IMR-90 (cell line): Measurements from ENCODE around the gene LEKR1.

Experiments
- BHLHE40 ChIP-seq: fragments of 150-350 bp; IDR thresholded peaks from 2 replicates; pipeline ENCODE4 v1.6.1; 2016; ENCODE audit warnings: mild to moderate bottlenecking, low read depth, low read length
- CEBPB ChIP-seq: IDR thresholded peaks from 2 replicates; pipeline ENCODE4 v1.6.1; 2012; ENCODE audit warnings: low read depth, low read length, improper control_type of control experiment
- CTCF ChIP-seq: conservative IDR thresholded peaks from 2 replicates; pipeline ENCODE4 v1.5.1; 2012; ENCODE audit warnings: mild to moderate bottlenecking, low read depth, low read length, improper control_type of control experiment
- ELK1 ChIP-seq: fragments of 150-350 bp; IDR thresholded peaks from 2 replicates; pipeline ENCODE4 v1.6.1; 2016; ENCODE audit warnings: low read depth, mild to moderate bottlenecking, low read length, moderate library complexity, borderline replicate concordance
- MAFK ChIP-seq: IDR thresholded peaks from 2 replicates; pipeline ENCODE4 v1.6.1; 2012; ENCODE audit warnings: low read depth, low read length, improper control_type of control experiment
- NFE2L2 ChIP-seq: fragments of 150-350 bp; IDR thresholded peaks from 2 replicates; pipeline ENCODE4 v1.6.1; 2016; ENCODE audit warnings: low read depth, mild to moderate bottlenecking, low read length
- POLR2A ChIP-seq: IDR thresholded peaks from 2 replicates; pipeline ENCODE4 v1.6.1; 2012; ENCODE audit warnings: mild to moderate bottlenecking, low read depth, low read length
- RAD21 ChIP-seq: IDR thresholded peaks from 2 replicates; pipeline ENCODE4 v1.6.1; 2012; ENCODE audit warnings: low read length, improper control_type of control experiment
- RCOR1 ChIP-seq: IDR thresholded peaks from 2 replicates; pipeline ENCODE4 v1.6.1; 2012; ENCODE audit warnings: mild to moderate bottlenecking, low read length, improper control_type of control experiment; ENCODE audit not compliant: insufficient replicate concordance
- RFX5 ChIP-seq: IDR thresholded peaks from 2 replicates; pipeline ENCODE4 v1.8.0; 2012; ENCODE audit warnings: low read depth, mild to moderate bottlenecking, low read length, moderate library complexity
- SMC3 ChIP-seq: fragments of 150-350 bp; IDR thresholded peaks from 2 replicates; pipeline ENCODE4 v1.6.1; 2016; ENCODE audit warnings: low read depth, mild to moderate bottlenecking, antibody characterized with exemption, low read length, moderate library complexity
- USF2 ChIP-seq: fragments of 150-350 bp; IDR thresholded peaks from 2 replicates; pipeline ENCODE4 v1.6.1; 2017; ENCODE audit warnings: mild to moderate bottlenecking, antibody characterized with exemption, low read length, low read depth

GRCh38 chr3:157086060-157086750 is 260.1 kb downstream of the LEKR1 start:
- no peak for TF ChIP-seq POLR2A
- no peak for TF ChIP-seq CTCF
- no peak for TF ChIP-seq CEBPB
- no peak for TF ChIP-seq RAD21
- TF ChIP-seq ELK1, result no peak
- TF ChIP-seq RFX5, result no peak
- no peak for TF ChIP-seq BHLHE40
- TF ChIP-seq MAFK, result no peak
- no peak for TF ChIP-seq SMC3
- TF ChIP-seq NFE2L2, result no peak
- TF ChIP-seq USF2, result no peak
- no peak for TF ChIP-seq RCOR1
